ENCODE measurements around the gene ATG10. TPM values are rescaled to one million over a fixed set of nuclear protein-coding genes. Genes with fewer than 3 reads are reported as not detected.

Gene ATG10
- total and polyA plus RNA-seq, 11 donors: 2.7 to 10.7 (median 5.7) TPM

GRCh38 chr5:82277613-82277986 lies 305.8 kb downstream of the ATG10 start:
- intact Hi-C loops (cut with DNase I): loop anchor here in 1 of 10 donors (5.0 kb wide), 1 partner anchor 305 kb away; the partner anchor contains the start of gene ATG10
- no peak for ATAC-seq
- DNase-seq: no peak
- Histone ChIP-seq H3K27me3 (no peaks in the 10 kb centered on the region), H3K4me3 (peak overlapping the region; percentile 64 to 99 (median 87)), H3K9me3 (no peaks in the 10 kb centered on the region), H3K4me1 (peaks cover 0 to 29% (median 14%) of the 10 kb centered on the region in 12 donors), H3K36me3 (peaks cover 5 to 43% (median 32%) of the 10 kb centered on the region in 9 donors), H3K27ac (peak overlapping the region; percentile 75 to 92 (median 90))
- no peak for TF ChIP-seq POLR2A (IDR thresholded peaks at IDR 0.05)
- TF ChIP-seq, protein P1, sequence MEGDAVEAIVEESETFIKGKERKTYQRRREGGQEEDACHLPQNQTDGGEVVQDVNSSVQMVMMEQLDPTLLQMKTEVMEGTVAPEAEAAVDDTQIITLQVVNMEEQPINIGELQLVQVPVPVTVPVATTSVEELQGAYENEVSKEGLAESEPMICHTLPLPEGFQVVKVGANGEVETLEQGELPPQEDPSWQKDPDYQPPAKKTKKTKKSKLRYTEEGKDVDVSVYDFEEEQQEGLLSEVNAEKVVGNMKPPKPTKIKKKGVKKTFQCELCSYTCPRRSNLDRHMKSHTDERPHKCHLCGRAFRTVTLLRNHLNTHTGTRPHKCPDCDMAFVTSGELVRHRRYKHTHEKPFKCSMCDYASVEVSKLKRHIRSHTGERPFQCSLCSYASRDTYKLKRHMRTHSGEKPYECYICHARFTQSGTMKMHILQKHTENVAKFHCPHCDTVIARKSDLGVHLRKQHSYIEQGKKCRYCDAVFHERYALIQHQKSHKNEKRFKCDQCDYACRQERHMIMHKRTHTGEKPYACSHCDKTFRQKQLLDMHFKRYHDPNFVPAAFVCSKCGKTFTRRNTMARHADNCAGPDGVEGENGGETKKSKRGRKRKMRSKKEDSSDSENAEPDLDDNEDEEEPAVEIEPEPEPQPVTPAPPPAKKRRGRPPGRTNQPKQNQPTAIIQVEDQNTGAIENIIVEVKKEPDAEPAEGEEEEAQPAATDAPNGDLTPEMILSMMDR (IDR thresholded peaks at IDR 0.05): no peak
- WGBS, 4 donors: 2 to 5% (median 3%) methylated on average over 15 of the region's 15 CpGs

DNA sequence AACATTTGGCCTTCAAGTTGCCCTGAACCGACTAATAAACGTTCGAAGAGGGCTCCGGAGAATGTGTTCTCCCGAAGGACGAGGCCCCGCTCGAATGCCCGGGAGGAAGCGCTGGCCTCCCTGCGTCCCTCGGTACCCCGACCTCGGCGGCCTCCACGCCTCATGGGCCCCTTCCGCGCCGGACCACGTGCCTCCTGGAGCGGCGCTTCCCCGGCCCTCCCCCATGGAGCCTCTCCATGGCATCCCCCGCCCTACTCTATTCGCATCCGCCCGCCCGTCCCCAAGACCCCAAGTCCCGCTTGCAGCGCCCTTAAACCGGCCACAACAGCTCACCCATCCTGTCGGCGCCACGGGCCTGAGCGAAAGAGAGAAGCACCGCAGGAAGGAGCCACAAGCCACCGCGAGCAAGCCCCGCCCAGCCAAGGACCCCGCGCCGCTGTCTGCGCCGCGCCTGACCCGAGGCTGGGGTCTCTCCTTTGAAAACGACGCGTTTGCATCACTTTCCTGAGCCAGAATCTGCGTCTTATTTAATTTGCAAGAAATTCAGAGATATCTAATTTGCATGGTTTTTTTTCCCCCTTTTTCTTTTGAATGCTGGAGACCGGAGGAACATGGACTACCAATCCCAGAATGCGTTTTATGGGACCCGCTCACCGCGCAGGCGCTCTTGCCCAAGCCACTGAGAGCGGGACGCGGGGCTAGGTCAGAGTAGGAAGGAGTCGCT lies 306.3 kb downstream of the ATG10 start, which contains the start of gene RPS23:
RPS23 (minus strand) TSS at position 368 of the 724 bp plus-strand sequence; CDS start at position 337, 31 bp downstream.
- WGBS, 4 donors: 0 to 2% (median 0%) methylated on average over 55 to 60 of the region's 60 CpGs
- TF ChIP-seq POLR2A (IDR thresholded peaks at IDR 0.05): peak in 1 of 2 donors; percentile 73
- TF ChIP-seq, protein P1 (IDR thresholded peaks at IDR 0.05): no peak
- Histone ChIP-seq H3K27ac (peak within 1 kb of the TSS; percentile 75 to 92 (median 90)), H3K4me1 (peaks cover 0 to 29% (median 14%) of the 10 kb centered on the region in 12 donors), H3K9me3 (no peaks in the 10 kb centered on the region), H3K4me3 (peak within 1 kb of the TSS; percentile 64 to 99 (median 87)), H3K36me3 (peaks cover 5 to 38% (median 32%) of the 10 kb centered on the region in 9 donors), H3K27me3 (no peaks in the 10 kb centered on the region)
- ATAC-seq (peak; percentile 96 to 98 (median 96)), DNase-seq (peak; percentile 90 to 95 (median 93))
- intact Hi-C loops (cut with DNase I): loop anchor here in 1 of 10 donors (5.0 kb wide), 1 partner anchor 306 kb away; the partner anchor contains the start of gene ATG10

DNA sequence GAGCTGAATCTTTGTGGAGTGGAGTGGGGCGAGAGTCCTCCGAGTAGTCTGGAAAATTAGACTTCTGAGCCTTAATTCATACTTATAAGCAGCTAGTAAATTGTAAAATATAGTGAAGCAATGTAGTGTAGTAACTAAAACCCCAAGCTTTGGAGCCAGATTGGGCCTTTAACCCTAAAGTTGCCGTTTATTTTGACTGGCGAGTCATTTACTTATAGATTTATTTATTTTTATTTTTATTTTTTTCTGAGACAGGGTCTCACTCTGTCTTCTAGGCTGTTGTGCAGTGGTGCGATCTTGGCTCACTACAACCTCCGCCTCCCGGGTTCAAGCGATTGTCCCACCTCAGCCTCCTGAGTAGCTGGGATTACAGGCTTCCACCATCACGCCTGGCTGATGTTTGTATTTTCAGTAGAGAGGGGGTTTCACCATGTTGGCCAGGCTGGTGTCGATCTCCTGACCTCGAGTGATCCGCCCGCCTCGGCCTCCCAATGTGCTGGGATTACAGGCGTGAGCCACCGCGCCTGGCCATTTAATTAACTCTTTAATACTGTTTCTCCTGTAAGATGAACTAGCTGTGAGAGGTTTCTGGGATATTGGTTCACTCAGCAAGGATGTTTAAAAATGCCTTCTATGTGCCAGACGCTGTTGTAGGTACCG lies 307.0 kb downstream of the ATG10 start:
- DNase-seq: peak in 1 of 5 donors; percentile 51
- TF ChIP-seq, protein P1 (IDR thresholded peaks at IDR 0.05): no peak
- no peak for TF ChIP-seq POLR2A (IDR thresholded peaks at IDR 0.05)
- H3K36me3 ChIP-seq: peaks cover 5 to 31% (median 30%) of the 10 kb centered on the region in 9 donors
- H3K27me3 ChIP-seq: no peaks in the 10 kb centered on the region
- peak overlapping the region; percentile 64 to 99 (median 87) for H3K4me3 ChIP-seq
- peaks cover 0 to 29% (median 14%) of the 10 kb centered on the region in 12 donors for H3K4me1 ChIP-seq
- ATAC-seq: no peak
- H3K27ac ChIP-seq: peak overlapping the region; percentile 75 to 92 (median 90)
- WGBS, 4 donors: 25 to 68% (median 50%) methylated on average over 19 of the region's 19 CpGs
- intact Hi-C loops (cut with DNase I): loop anchor here in 1 of 10 donors (5.0 kb wide), 1 partner anchor 307 kb away; the partner anchor contains the start of gene ATG10
- H3K9me3 ChIP-seq: no peaks in the 10 kb centered on the region

GRCh38 chr5:82283893-82284292 lies 312.1 kb downstream of the ATG10 start:
- Histone ChIP-seq H3K4me1 (peaks cover 0 to 14% (median 4%) of the 10 kb centered on the region in 12 donors), H3K36me3 (no peaks in the 10 kb centered on the region), H3K27ac (no peak overlapping the region), H3K4me3 (no peak overlapping the region), H3K27me3 (no peaks in the 10 kb centered on the region), H3K9me3 (no peaks in the 10 kb centered on the region)
- no peak for TF ChIP-seq POLR2A (IDR thresholded peaks at IDR 0.05)
- TF ChIP-seq, protein P1 (IDR thresholded peaks at IDR 0.05): no peak
- DNase-seq (no peak), ATAC-seq (no peak)
- WGBS, 4 donors: 87 to 92% (median 90%) methylated on average over 2 of the region's 2 CpGs
- intact Hi-C loops (cut with DNase I): no loop called here

Measured in heart left ventricle (tissue), 16 donors.